K562 (cell line): ENCODE measurements around the gene DHDH. TPM values are rescaled to one million over a fixed set of nuclear protein-coding genes. Genes with fewer than 3 reads are reported as not detected.

Experiments
- ASH1L ChIP-seq: fragments of 450-650 bp; IDR thresholded peaks from 2 replicates; pipeline ENCODE4 v1.6.1; 2018; ENCODE audit warnings: borderline replicate concordance, mild to moderate bottlenecking, low read depth; ENCODE audit not compliant: partially characterized antibody
- BACH1 ChIP-seq: fragments of 200-800 bp; sonication (Bioruptor generic); IDR thresholded peaks from 2 replicates; pipeline ENCODE4 v1.6.1; 2016; ENCODE audit warnings: missing genetic modification characterization, missing compliant biosample characterization
- BDP1 ChIP-seq: IDR thresholded peaks from 3 replicates; pipeline ENCODE4 v1.6.1; 2011; ENCODE audit not compliant: insufficient read length, insufficient read depth
- CTBP1 ChIP-seq: fragments of 450-650 bp; IDR thresholded peaks from 2 replicates; pipeline ENCODE4 v1.6.1; 2016; ENCODE audit warnings: borderline replicate concordance
- FOXP4 ChIP-seq: sonication (generic); formaldehyde crosslinking; IDR thresholded peaks from 2 replicates; pipeline ENCODE4 v1.8.0; 2022; ENCODE audit warnings: mild to moderate bottlenecking, missing genetic modification reagents, borderline replicate concordance
- GABPB1 ChIP-seq: sonication (generic); formaldehyde crosslinking; IDR thresholded peaks from 2 replicates; pipeline ENCODE4 v1.8.0; 2022; ENCODE audit warnings: mild to moderate bottlenecking, missing genetic modification reagents
- HCFC1 ChIP-seq: IDR thresholded peaks from 2 replicates; pipeline ENCODE4 v1.6.1; 2012; ENCODE audit warnings: low read depth, low read length, improper control_type of control experiment
- KHSRP ChIP-seq: fragments of 450-650 bp; IDR thresholded peaks from 2 replicates; pipeline ENCODE4 v1.6.1; 2017
- KLF13 ChIP-seq: fragments of 450-650 bp; IDR thresholded peaks from 2 replicates; pipeline ENCODE4 v1.6.1; 2016; ENCODE audit warnings: missing genetic modification characterization, low read depth, mild to moderate bottlenecking, missing compliant biosample characterization, moderate library complexity, borderline replicate concordance
- PHB ChIP-seq: fragments of 250-450 bp; sonication (Bioruptor Pico); IDR thresholded peaks from 2 replicates; pipeline ENCODE4 v1.5.0; 2021
- ZBTB7A ChIP-seq: IDR thresholded peaks from 2 replicates; pipeline ENCODE4 v1.6.1; 2011; ENCODE audit warnings: low read depth, mild to moderate bottlenecking, low read length, moderate library complexity, borderline replicate concordance; ENCODE audit not compliant: control insufficient read depth
- ZNF444 ChIP-seq: fragments of 250-450 bp; sonication (Bioruptor Pico); IDR thresholded peaks from 2 replicates; pipeline ENCODE4 v1.4.0; 2020; ENCODE audit warnings: mild to moderate bottlenecking, moderate library complexity
- ZNF644 ChIP-seq: fragments of 200-800 bp; sonication (Bioruptor generic); IDR thresholded peaks from 2 replicates; pipeline ENCODE4 v1.6.1; 2016; ENCODE audit warnings: low read depth, missing genetic modification characterization, missing compliant biosample characterization
- polyA plus RNA-seq, 8 experiments: library from polyadenylated mRNA; depleted of rRNA in 4 of 8; stranded (reverse) in 5 of 8; unstranded in 3 of 8; fragments of >200 nt; fragmentation: Nextera tagmentation in 2 of 8; fragmentation: Illumina TruSeq in 1 of 8; extraction: Ambion mirVana in 2 of 8; extraction: Trizol in 1 of 8; gene quantifications; 2 replicates each; pipeline versions ENCODE4 v1.2.1 to v1.2.3, GENCODE V29; 2011 to 2014; ENCODE audit warnings: inconsistent platforms in 1 of 8, missing spikeins in 1 of 8
- total RNA-seq, 7 experiments: library from RNA; depleted of rRNA in 6 of 7; stranded (reverse); fragments of >200 nt in 6 of 7; fragmentation: Illumina TruSeq in 2 of 7; extraction: Trizol in 2 of 7; gene quantifications; 2 replicates each; pipeline versions ENCODE4 v1.2.1 to v1.2.3, GENCODE V29; 2011 to 2021; ENCODE audit warnings: low replicate concordance in 1 of 7
- TF ChIP-seq, protein P1 (sequence below): sonication (generic); formaldehyde crosslinking; IDR thresholded peaks from 2 replicates; pipeline ENCODE4 v1.9.0; 2022; ENCODE audit warnings: mild to moderate bottlenecking, missing genetic modification reagents

The DHDH gene
- total and polyA plus RNA-seq, 9 of the 15 experiments (the other 6 are each of a cell fraction or from before 2014, with no cell fraction given): 0.37 to 1.9 (median 0.87) TPM

- peak; percentile 45; the same call in 1 of the 2 replicates for TF ChIP-seq FOXP4
- 0 out of 2 replicates have a peak, but pooled peaks have one; percentile 53 for TF ChIP-seq ZNF644 (tag)
- no peak for TF ChIP-seq BDP1
- 0 out of 2 replicates have a peak, but pooled peaks have one; percentile 7 for TF ChIP-seq ZBTB7A
- peak; percentile 44 for TF ChIP-seq ASH1L
- TF ChIP-seq KLF13 (tag): no peak
- TF ChIP-seq BACH1 (tag): peak; percentile 72; the same call in 1 of the 2 replicates
- TF ChIP-seq HCFC1: peak; percentile 93
- TF ChIP-seq KHSRP: no peak
- TF ChIP-seq CTBP1: no peak
- TF ChIP-seq, protein P1, sequence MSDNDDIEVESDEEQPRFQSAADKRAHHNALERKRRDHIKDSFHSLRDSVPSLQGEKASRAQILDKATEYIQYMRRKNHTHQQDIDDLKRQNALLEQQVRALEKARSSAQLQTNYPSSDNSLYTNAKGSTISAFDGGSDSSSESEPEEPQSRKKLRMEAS (CRISPR knock-in tag): no peak
- peak; percentile 0; the same call in 1 of the 2 replicates for TF ChIP-seq GABPB1 (CRISPR knock-in tag)
- TF ChIP-seq ZNF444: no peak
- 0 out of 2 replicates have a peak, but pooled peaks have one; percentile 62 for TF ChIP-seq PHB (CRISPR knock-in tag)
These were observed 32.8 kb upstream of the DHDH start (continued) for GRCh38 chr19:48900477-48901406.
